Measurements from ENCODE around the gene LDLRAD3. TPM values are rescaled to one million over a fixed set of nuclear protein-coding genes. Genes with fewer than 3 reads are reported as not detected.

Gene LDLRAD3
- total RNA-seq, 2 donors from 2014 or later: 0.10 to 1.8 TPM

DNA sequence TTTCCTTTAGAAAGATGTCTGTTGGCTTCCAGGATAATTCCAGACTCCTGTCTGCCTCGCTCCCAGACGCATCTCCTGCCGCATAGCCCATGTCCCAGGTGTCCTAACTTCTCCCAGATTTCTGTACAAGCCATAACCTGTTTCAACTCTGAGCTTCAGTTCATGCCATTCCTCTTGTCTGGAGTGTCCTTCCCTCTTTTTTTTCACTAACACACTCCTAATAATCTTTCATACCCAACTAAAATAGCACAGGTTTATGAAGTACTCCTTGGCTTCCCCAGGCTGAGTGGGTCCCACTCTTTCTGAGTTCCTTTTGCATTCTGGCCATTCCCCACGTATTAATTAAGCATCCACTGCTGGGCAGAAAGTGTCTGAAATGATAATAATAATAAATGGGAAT, 123.0 kb downstream of the LDLRAD3 start:
- ATAC-seq (no peak), DNase-seq (ENCODE audit: low spot score) (no peak)
- no peak overlapping the region for H3K27ac Mint-ChIP-seq
- no peak overlapping the region for H3K4me3 Mint-ChIP-seq
- no peaks in the 10 kb centered on the region for H3K4me1 Mint-ChIP-seq (ENCODE audit: low read depth in 2 of 2)
- no peaks in the 10 kb centered on the region for H3K9me3 Mint-ChIP-seq
- peaks cover 26 to 39% of the 10 kb centered on the region in 2 donors for H3K27me3 Mint-ChIP-seq
- no peaks in the 10 kb centered on the region for H3K36me3 Mint-ChIP-seq

DNA sequence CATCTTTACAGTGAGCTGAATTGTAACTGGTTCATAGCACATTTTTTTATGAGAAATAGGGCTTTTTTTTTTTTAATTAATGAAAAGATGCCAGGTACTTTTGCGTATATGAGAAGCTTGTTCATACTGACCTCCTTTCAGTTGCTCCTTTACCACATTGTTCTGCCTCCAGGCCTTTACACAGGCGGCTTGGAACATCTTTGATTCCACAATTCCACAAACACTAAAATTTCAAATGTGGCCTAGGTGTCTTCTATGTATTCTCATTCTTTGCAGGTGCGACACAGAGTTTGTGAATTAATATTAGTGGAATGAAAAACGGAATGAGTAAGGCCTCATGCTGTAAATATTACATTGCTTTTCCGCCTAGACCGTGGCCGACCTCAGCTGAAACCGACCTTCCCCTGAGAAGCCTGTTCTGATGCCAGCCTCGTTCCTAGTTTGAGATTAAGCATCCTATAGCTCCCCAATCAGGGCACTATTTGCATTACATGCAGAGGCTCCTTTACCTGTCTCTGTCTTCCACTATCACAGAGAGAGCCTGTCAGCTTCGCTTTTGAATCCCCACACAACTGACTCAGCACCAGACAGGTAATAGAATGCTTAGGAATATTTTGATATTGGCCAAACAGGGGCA, 125.8 kb downstream of the LDLRAD3 start:
- DNase-seq (ENCODE audit: low spot score): no peak
- Mint-ChIP-seq H3K36me3 (no peaks in the 10 kb centered on the region), H3K27me3 (peaks cover 23 to 32% of the 10 kb centered on the region in 2 donors), H3K4me3 (no peak overlapping the region), H3K27ac (no peak overlapping the region), H3K4me1 (ENCODE audit: low read depth in 2 of 2) (no peaks in the 10 kb centered on the region), H3K9me3 (no peaks in the 10 kb centered on the region)
- ATAC-seq: no peak

- ATAC-seq (no peak), DNase-seq (ENCODE audit: low spot score) (no peak)
- H3K27me3 Mint-ChIP-seq: peaks cover 21 to 27% of the 10 kb centered on the region in 2 donors
- no peak overlapping the region for H3K27ac Mint-ChIP-seq
- no peak overlapping the region for H3K4me3 Mint-ChIP-seq
- H3K36me3 Mint-ChIP-seq: no peaks in the 10 kb centered on the region
- H3K9me3 Mint-ChIP-seq: no peaks in the 10 kb centered on the region
- H3K4me1 Mint-ChIP-seq (ENCODE audit: low read depth in 2 of 2): no peaks in the 10 kb centered on the region
Observed at GRCh38 chr11:36070213-36070953, 126.5 kb downstream of the LDLRAD3 start.

- Mint-ChIP-seq H3K36me3 (no peaks in the 10 kb centered on the region), H3K27ac (no peak overlapping the region), H3K4me3 (no peak overlapping the region), H3K9me3 (no peaks in the 10 kb centered on the region), H3K27me3 (peaks cover 21 to 32% of the 10 kb centered on the region in 2 donors), H3K4me1 (ENCODE audit: low read depth in 2 of 2) (no peaks in the 10 kb centered on the region)
- ATAC-seq: no peak
- DNase-seq (ENCODE audit: low spot score): no peak
Observed at GRCh38 chr11:36070954-36071330, 127.1 kb downstream of the LDLRAD3 start.

DNA sequence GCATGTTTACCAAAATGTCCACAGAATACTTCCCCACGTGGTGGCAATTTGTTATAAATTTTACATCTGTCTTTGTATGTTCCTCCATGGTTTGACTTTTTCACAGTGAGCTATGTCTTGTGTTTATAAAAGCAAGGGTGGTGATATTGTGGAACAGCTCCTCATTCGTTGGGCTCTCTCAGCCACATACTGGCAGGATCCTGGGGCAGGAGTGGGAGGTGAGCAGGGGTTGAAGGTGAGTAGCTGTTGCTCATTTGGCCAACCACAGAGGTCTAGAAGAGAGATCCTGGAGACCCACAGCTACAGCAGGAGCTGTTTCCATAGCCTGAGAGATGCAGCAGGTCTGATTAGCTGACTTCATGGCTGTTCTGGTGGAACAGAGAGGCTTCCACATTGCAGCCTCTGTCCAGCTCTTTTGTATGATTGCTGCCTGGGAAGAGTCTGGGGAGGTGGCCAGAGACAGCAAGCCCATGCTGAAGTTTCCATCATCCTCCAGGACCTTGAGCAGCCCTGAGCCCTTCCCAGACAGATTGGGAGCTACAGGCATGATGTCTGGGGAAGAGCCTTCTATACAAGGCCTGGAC, 128.1 kb downstream of the LDLRAD3 start:
- DNase-seq (ENCODE audit: low spot score) (no peak), ATAC-seq (peak in 1 of 2 donors; percentile 22)
- no peak overlapping the region for H3K27ac Mint-ChIP-seq
- no peak overlapping the region for H3K4me3 Mint-ChIP-seq
- no peaks in the 10 kb centered on the region for H3K4me1 Mint-ChIP-seq (ENCODE audit: low read depth in 2 of 2)
- no peaks in the 10 kb centered on the region for H3K36me3 Mint-ChIP-seq
- H3K27me3 Mint-ChIP-seq: peaks cover 18 to 21% of the 10 kb centered on the region in 2 donors
- H3K9me3 Mint-ChIP-seq: no peaks in the 10 kb centered on the region

DNA sequence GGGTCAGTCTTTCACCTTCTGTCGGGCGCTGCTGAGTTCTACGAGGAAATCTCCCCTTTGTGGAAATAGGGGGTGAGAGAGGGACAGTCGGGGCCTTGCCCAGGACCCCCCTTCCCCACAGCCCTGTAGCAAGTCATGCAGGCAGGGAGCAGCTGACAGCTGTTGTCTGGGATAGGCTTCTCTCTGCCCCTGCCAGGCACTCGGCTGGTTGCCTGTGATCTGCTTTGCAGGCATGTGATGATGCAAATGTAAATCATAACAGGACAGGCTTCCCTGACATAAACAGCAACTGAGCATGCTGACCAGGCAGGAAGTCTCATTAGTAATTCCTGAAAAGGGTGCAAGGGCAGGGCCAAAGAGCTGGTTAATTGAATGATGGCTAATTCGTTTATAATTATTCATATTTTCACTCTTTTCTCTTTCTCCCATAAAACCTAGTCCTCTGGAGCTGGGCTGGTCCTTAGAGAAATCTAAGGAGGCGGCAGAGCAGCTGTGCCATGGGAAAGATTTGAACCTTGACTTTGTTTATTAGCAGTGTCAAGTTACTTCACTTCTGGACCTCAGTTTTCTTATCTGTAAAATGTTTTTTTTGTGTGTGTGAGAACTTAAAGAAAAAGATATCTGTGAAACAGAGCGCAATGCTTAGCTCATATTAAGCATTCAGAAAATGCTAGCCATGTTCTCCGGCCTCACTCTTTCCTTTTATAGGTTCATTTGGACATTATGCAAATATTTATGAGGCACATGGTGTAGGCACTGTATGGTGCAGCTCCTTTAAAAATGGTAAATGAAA, 129.7 kb downstream of the LDLRAD3 start:
- DNase-seq (ENCODE audit: low spot score): no peak
- H3K27ac Mint-ChIP-seq: no peak overlapping the region
- H3K9me3 Mint-ChIP-seq: no peaks in the 10 kb centered on the region
- H3K4me1 Mint-ChIP-seq (ENCODE audit: low read depth in 2 of 2): no peaks in the 10 kb centered on the region
- no peak for ATAC-seq
- H3K36me3 Mint-ChIP-seq: no peaks in the 10 kb centered on the region
- H3K4me3 Mint-ChIP-seq: no peak overlapping the region
- peaks cover 18 to 20% of the 10 kb centered on the region in 2 donors for H3K27me3 Mint-ChIP-seq

GRCh38 chr11:36074941-36075431, 131.1 kb downstream of the LDLRAD3 start:
- peaks cover 16 to 20% of the 10 kb centered on the region in 2 donors for H3K27me3 Mint-ChIP-seq
- H3K36me3 Mint-ChIP-seq: no peaks in the 10 kb centered on the region
- no peaks in the 10 kb centered on the region for H3K9me3 Mint-ChIP-seq
- DNase-seq (ENCODE audit: low spot score): no peak
- no peaks in the 10 kb centered on the region for H3K4me1 Mint-ChIP-seq (ENCODE audit: low read depth in 2 of 2)
- no peak for ATAC-seq
- no peak overlapping the region for H3K27ac Mint-ChIP-seq
- no peak overlapping the region for H3K4me3 Mint-ChIP-seq

DNA sequence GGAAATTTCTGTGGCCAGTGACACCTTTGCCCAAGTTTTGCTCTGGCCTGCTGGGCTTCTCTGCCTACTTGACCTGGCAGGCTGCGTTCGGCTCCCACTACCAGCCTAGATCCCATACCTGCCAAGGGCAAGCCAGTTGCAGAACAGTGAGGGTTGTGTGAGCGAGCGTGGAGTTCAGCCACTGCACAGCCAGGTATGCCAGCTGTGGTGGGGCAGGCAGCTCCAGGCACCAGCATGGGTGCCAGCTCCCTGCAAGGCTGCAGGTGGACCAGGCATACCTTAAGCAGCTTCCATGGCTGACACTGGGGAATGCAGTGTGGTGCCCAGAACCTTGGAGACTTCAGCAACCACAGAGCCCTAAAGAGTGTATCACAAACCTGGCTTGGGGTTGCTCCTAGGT, 133.5 kb downstream of the LDLRAD3 start:
- no peak overlapping the region for H3K4me3 Mint-ChIP-seq
- DNase-seq (ENCODE audit: low spot score) (no peak), ATAC-seq (no peak)
- H3K4me1 Mint-ChIP-seq (ENCODE audit: low read depth in 2 of 2): no peaks in the 10 kb centered on the region
- H3K27me3 Mint-ChIP-seq: peaks cover 12 to 14% of the 10 kb centered on the region in 2 donors
- H3K36me3 Mint-ChIP-seq: no peaks in the 10 kb centered on the region
- H3K27ac Mint-ChIP-seq: no peak overlapping the region
- no peaks in the 10 kb centered on the region for H3K9me3 Mint-ChIP-seq

DNA sequence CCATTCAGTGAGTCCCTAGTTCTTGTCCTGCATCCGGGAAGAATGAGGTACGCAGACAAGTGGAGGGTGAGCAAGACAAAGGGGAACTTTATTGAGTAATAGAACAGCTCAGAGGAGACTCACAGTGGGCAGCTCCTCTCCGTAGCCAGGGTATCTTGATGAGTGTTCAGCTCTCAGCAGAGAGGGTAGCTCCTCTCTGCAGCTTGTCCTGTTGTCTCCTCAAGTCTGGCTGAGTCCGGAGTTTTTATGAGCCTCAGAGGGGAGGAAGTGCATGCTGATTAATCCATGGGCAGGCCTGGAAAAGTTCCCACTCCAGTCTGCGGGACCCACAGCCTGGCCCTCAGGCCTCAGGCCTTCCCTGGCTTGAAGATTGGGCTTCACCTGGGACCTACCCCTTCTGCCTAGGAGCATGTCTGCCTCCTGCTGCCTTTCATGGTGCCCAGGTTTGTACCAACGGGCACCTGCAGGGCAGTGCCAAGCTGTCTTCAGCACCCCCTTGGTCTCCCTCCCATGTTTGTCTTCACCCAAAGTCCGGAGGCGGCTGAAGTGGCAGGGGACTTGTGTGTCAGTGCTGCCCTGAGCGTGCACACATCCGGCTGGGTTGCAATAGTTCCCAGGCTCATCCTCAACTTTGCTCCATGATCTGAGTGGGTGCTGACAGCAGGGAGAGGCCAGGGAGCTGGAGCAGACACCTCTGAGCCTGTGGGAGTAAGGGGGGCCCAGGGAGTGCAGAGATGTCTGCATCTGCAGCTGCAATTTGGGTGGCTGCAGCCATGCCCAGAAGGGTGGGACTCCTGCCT, 134.2 kb downstream of the LDLRAD3 start:
- no peaks in the 10 kb centered on the region for H3K36me3 Mint-ChIP-seq
- H3K27me3 Mint-ChIP-seq: peaks cover 12 to 20% of the 10 kb centered on the region in 2 donors
- H3K4me1 Mint-ChIP-seq (ENCODE audit: low read depth in 2 of 2): no peaks in the 10 kb centered on the region
- no peak overlapping the region for H3K27ac Mint-ChIP-seq
- DNase-seq (ENCODE audit: low spot score) (no peak), ATAC-seq (peak in 1 of 2 donors; percentile 3)
- H3K9me3 Mint-ChIP-seq: no peaks in the 10 kb centered on the region
- H3K4me3 Mint-ChIP-seq: no peak overlapping the region

- no peaks in the 10 kb centered on the region for H3K4me1 Mint-ChIP-seq (ENCODE audit: low read depth in 2 of 2)
- DNase-seq (ENCODE audit: low spot score) (no peak), ATAC-seq (peak in 1 of 2 donors; percentile 34)
- H3K36me3 Mint-ChIP-seq: no peaks in the 10 kb centered on the region
- H3K9me3 Mint-ChIP-seq: no peaks in the 10 kb centered on the region
- H3K4me3 Mint-ChIP-seq: no peak overlapping the region
- H3K27me3 Mint-ChIP-seq: peaks cover 12 to 20% of the 10 kb centered on the region in 2 donors
- no peak overlapping the region for H3K27ac Mint-ChIP-seq
Observed at GRCh38 chr11:36078686-36079055, 134.8 kb downstream of the LDLRAD3 start.

- ATAC-seq: no peak
- Mint-ChIP-seq H3K9me3 (no peaks in the 10 kb centered on the region), H3K27me3 (peaks cover 5 to 18% of the 10 kb centered on the region in 2 donors), H3K4me1 (ENCODE audit: low read depth in 2 of 2) (no peaks in the 10 kb centered on the region), H3K27ac (no peak overlapping the region), H3K36me3 (no peaks in the 10 kb centered on the region), H3K4me3 (no peak overlapping the region)
- no peak for DNase-seq (ENCODE audit: low spot score)
Observed at GRCh38 chr11:36079878-36080675, 136.2 kb downstream of the LDLRAD3 start.

- Mint-ChIP-seq H3K4me3 (no peak overlapping the region), H3K4me1 (ENCODE audit: low read depth in 2 of 2) (no peaks in the 10 kb centered on the region), H3K9me3 (no peaks in the 10 kb centered on the region), H3K36me3 (no peaks in the 10 kb centered on the region), H3K27me3 (peaks cover 6 to 18% of the 10 kb centered on the region in 2 donors), H3K27ac (no peak overlapping the region)
- DNase-seq (ENCODE audit: low spot score) (no peak), ATAC-seq (no peak)
Observed at GRCh38 chr11:36081274-36081945, 137.5 kb downstream of the LDLRAD3 start.
